22Rv1 (cell line): ENCODE data around the gene ENPP6.

ENCODE experiments used
- CTCF ChIP-seq: fragments of 450-650 bp; IDR thresholded peaks from 2 replicates; pipeline ENCODE4 v1.5.1; 2017; ENCODE audit warnings: mild to moderate bottlenecking
- ZFX ChIP-seq: fragments of 450-650 bp; IDR thresholded peaks from 2 replicates; pipeline ENCODE4 v1.6.1; 2017; ENCODE audit warnings: antibody characterized with exemption, borderline replicate concordance

- no peak for TF ChIP-seq CTCF
- TF ChIP-seq ZFX: no peak
These were observed 46.7 kb downstream of the ENPP6 start for GRCh38 chr4:184171011-184171410.
